Choroid plexus epithelial cell (primary cell): ENCODE results near the gene PLPP2.

Experiments
- DNase-seq: peaks from one replicate; pipeline ENCODE4 v3.0.0-alpha.2; 2010; ENCODE audit warnings: low read depth
- H3K4me3 ChIP-seq: 2 replicates; pipeline ENCODE4 v1.5.1; 2011; ENCODE audit warnings: low read depth, mild to moderate bottlenecking, control low read depth, low read length, moderate library complexity
- CTCF ChIP-seq: conservative IDR thresholded peaks from 2 replicates; pipeline ENCODE4 v1.5.1; 2011; ENCODE audit warnings: low read depth, mild to moderate bottlenecking, control low read depth, inconsistent platforms, low read length, moderate library complexity

Gene PLPP2

GRCh38 chr19:335072-335471 lies 43.9 kb upstream of the PLPP2 start:
- no peak for DNase-seq
- TF ChIP-seq CTCF: no peak
- H3K4me3 ChIP-seq: no peak overlapping the region

DNA sequence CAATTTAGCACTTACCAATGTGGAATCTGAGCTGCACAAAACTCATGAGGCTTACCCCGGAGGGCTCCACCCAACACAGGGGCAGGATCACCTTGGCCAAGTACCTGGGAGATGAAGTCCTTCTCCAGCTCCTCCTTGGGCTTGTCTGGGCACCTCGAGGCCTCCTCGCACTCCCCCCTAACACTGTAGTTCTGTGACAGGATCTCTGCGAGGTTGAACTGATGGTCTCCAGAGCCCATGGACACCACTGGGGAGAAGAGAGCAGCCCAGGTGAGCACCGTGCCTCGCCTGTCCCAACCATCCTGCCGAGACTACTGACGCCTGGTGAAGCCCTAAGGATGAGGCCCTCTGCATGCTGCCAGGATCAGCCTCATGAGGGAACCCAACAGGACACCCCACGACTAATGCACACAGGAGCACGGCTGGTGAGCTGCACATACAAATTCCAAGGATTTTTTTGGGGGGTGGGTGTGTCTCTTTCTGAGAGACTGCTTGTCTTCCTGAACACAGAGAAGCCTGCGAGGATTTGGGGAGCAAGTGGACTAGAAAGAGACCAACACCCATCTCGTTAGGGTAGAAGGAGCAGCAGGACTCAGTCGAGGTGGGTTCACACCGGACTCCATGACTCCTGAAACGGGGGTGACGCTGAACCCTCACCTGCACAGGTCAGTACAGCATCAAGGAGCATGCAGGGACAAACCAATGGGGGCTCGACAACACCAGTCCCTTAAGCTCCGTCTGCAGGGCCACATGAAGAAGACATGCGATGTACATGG lies 43.3 kb upstream of the PLPP2 start:
- DNase-seq: no peak
- no peak overlapping the region for H3K4me3 ChIP-seq
- TF ChIP-seq CTCF: no peak

GRCh38 chr19:330503-330902 lies 39.3 kb upstream of the PLPP2 start:
- no peak for TF ChIP-seq CTCF

DNA sequence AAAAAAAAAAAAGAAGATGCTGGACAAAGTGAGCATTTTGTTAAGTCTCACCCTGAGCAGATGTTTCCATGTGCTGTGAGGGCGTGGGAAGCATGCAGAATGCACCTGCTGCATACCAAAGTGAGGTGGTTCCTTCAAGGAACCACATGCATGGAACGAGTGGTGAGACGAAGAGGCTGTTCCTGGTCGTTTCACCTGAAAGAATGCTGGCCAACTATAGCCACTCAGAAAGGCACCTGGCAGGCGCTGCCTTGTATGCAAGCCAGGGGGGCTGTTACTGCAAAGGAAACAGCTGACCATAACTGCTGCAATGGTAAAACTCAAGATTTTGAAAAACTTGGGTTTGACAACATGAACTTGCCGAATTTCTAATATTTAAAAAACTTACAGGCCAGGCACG lies 38.7 kb upstream of the PLPP2 start:
- DNase-seq: no peak
- no peak for TF ChIP-seq CTCF
- H3K4me3 ChIP-seq: no peak overlapping the region

More at GRCh38 chr19:330503-330902, 39.3 kb upstream of the PLPP2 start:
- H3K4me3 ChIP-seq: no peak overlapping the region
- DNase-seq: no peak

- DNase-seq: peak; percentile 20
- no peak for TF ChIP-seq CTCF
- H3K4me3 ChIP-seq: no peak overlapping the region
Observed at GRCh38 chr19:328025-328505, 36.9 kb upstream of the PLPP2 start.

DNA sequence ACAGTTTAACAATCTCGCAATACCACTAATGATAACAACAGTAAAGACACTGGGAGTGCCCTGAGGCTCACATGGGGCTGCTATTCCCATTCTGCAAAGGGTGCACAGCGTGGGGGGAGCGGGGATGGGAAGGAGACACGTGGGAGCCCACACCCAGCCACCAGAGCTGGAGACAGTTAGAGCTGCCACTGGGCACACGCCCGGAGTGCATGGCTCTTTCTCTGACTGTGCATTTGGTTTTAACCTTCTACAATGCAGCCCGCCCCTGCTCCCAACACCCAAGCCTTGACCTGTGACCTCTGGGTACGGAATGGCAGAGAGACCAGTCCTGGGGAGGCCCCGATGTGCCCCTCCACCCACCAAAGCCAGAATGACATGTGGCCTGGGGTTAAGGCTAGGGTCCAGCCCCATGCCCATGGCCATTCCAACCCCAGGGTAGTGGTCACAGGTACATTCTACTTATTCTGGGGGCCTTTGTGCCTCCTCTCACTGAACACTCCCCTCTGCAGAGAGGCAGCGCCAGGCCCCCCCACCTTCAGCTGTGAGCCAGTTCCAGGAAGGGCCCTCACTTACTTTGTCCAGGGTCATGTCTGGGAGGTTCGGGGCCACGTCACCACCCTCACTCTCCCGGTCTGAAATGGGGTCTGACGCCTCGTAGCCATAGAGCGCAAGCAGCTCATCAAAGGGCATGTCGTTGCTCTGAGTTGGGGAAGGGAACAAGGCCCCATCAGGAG lies 36.3 kb upstream of the PLPP2 start:
- no peak for DNase-seq
- no peak for TF ChIP-seq CTCF
- no peak overlapping the region for H3K4me3 ChIP-seq
